Astrocyte of the cerebellum (primary cell): Measurements from ENCODE around the gene TMPRSS7.
A peak's percentile ranks its signal among the peaks of the same experiment; 100 is the strongest.

Experiments used
- DNase-seq: peaks from one replicate; pipeline ENCODE4 v3.0.0-alpha.2; 2011; ENCODE audit warnings: low read depth
- H3K4me3 ChIP-seq: 2 replicates; pipeline ENCODE4 v1.5.1; 2011; ENCODE audit warnings: mild to moderate bottlenecking, low read depth, low read length, moderate library complexity
- in situ Hi-C: cut with HindIII; loops from 2 replicates; pipeline ENCODE4 v1.10.0; 2017; ENCODE audit warnings: low sequenced_read_pairs
- TF ChIP-seq, protein P1 (sequence below): IDR thresholded peaks from 2 replicates; pipeline ENCODE4 v1.5.1; 2012; ENCODE audit warnings: low read length, low read depth, moderate library complexity, mild to moderate bottlenecking; ENCODE audit errors: missing control alignments

TMPRSS7 gene

DNA sequence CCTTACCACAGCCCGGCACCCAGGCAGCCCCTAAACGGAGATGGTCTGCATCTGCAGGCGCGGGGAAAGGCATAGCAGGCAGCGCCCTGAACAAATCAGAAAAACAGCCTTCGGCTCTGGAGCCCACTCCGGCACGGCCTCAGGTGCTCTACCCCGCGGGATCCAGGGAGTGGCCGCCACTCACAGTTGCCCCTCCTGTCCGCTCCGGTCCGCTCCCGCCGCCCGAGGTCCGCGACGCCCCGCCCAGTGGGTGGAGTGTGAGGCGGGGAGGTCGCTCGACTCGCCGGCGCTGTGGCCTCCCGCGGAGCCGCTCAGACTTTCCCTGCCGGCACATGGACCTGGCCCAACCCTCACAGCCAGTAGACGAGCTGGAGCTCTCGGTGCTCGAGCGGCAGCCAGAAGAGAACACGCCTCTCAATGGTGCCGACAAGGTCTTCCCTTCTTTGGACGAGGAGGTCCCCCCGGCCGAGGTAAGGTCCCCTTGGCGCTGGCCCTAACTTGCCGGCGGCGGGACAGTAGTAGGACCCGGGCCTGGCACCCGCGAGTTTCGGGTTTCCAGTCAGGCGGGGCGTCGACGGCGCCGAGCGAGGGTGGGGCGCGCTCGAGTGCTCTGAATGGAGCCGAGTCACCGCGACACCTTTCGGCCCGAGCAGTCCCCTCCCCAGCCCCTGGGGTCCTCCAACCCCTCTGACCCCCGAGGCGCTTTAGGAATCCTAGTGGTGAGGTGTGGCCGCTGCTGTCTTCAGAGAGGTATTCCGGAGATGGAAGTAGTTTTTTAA, 51.7 kb downstream of the TMPRSS7 start, which contains the start of gene C3orf52:
TSS of gene C3orf52 (plus strand) at position 314 of the 779 bp plus-strand sequence. CDS start at position 333, 19 bp downstream.
- TF ChIP-seq, protein P1, sequence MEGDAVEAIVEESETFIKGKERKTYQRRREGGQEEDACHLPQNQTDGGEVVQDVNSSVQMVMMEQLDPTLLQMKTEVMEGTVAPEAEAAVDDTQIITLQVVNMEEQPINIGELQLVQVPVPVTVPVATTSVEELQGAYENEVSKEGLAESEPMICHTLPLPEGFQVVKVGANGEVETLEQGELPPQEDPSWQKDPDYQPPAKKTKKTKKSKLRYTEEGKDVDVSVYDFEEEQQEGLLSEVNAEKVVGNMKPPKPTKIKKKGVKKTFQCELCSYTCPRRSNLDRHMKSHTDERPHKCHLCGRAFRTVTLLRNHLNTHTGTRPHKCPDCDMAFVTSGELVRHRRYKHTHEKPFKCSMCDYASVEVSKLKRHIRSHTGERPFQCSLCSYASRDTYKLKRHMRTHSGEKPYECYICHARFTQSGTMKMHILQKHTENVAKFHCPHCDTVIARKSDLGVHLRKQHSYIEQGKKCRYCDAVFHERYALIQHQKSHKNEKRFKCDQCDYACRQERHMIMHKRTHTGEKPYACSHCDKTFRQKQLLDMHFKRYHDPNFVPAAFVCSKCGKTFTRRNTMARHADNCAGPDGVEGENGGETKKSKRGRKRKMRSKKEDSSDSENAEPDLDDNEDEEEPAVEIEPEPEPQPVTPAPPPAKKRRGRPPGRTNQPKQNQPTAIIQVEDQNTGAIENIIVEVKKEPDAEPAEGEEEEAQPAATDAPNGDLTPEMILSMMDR = no peak
- DNase-seq = peak; percentile 41
- H3K4me3 ChIP-seq = peak within 1 kb of the TSS; percentile 69
- in situ Hi-C loops = no loop called here

DNA sequence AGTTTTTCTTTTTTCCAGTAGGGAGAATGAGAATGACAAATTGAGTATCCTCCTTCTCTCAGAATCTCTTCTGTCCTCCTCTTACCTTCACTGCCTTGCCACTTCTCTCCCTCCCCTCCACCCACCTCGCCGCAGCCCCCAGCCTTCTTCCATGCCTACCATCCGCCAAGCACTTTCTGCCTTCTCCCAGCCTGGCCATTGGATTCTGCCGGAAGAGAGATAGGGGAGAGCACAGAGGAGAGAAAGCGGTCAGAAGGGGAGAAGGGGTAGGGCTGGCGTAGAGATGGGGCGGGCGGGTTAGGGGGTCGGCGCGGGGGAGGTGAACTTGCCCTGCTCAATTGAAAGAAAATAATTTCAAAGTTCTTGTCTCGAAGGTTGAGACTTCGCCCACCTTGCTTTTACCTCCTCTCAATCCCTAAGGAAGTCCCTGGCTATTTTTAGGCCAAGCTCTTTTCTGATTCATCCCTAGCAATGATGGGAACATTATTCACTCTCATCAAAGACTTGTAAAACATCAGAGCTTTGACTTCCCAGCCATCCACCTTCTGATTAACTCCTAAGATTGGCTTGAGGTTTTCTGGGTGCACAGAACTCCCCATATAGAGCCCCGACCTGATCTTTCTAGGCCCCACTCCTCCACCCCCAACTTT, 52.5 kb downstream of the TMPRSS7 start:
- in situ Hi-C loops = no loop called here
- TF ChIP-seq, protein P1 = no peak
- peak overlapping the region; percentile 69 for H3K4me3 ChIP-seq
- DNase-seq = no peak

DNA sequence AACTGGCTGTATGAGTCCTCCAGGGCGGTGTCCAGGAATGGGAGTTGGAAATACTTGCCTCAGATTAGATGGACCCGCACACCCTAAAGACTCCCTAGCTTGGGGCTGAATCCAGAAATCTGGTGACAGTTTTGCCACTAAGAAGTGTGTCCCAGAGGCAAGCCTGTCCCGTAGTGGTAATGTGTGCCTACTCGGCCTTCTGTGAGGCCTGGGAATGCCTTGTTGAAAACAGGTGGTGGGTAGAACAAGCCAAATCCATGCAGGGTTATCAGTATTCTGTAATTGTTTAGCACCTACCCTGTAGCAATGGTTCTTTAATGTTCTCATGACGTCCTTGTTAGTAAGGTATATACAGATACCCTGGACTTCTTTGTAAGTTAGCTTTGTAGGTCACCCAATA, 53.2 kb downstream of the TMPRSS7 start:
- DNase-seq = no peak
- in situ Hi-C loops = no loop called here
- TF ChIP-seq, protein P1 = no peak
- H3K4me3 ChIP-seq = no peak overlapping the region

DNA sequence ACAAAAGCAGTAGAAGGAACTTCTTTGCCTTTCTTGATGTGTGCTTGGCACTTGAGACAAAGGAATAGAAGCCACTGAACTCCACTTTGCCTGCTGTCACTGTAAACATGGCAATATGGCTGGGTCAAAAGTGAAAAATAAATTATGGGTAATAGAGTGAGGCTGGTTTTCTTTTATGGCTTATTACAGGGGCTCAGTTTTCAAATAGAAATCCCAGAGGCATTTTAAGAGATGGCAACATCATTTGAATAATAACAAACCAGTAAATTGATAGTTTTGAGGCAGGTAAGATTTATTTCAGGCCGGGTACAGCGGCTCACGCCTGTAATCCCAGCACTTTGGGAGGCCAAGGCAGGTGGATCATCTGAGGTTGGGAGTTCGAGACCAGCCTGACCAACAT, 54.4 kb downstream of the TMPRSS7 start:
- H3K4me3 ChIP-seq = no peak overlapping the region
- TF ChIP-seq, protein P1 = no peak
- in situ Hi-C loops = no loop called here
- DNase-seq = no peak

DNA sequence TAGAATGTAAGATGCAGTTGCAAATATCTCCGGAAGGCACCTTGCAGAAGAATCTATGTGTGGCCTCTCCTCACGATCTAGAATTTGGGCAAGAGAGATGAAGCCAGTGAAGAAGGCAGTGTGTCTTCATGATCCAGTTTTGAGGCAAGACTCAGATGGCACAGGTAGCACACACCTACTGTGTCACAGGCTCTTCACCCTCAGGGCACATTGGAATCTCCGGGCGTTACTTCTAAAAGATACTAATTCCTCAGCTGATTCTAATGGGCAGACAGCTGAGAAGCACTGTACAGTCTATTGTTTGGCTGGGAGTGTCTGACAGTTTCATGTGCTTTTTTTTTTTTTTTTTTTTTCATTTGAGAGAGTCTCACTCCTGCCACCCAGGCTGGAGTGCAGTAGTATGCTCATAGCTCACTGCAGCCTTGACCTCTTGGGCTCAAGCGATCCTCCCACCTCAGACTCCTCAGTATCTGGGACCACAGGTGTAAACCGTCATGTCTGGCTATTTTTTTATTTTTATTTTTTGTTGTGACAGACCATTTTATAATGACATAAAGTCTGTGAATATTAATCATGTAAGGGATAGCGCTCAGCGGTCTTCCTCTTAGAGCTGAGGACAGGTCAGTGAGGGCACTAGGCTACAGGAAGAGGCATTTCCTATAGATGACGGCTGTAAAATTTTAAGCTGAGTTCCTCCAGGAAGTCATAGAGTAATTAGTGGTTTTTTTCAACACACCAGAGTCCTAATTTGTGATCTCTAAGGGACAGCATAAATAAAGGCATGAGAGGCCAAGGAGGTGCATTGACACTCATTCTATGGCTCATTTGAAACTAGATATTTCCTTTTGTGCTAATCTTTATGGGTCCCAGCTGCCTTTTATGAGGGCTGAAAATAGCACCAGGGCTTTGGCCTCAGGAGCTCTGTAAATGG, 55.7 kb downstream of the TMPRSS7 start:
- no peak for DNase-seq
- no peak overlapping the region for H3K4me3 ChIP-seq
- in situ Hi-C loops = no loop called here
- TF ChIP-seq, protein P1 = no peak
